GM19372 (cell line): ENCODE data around the gene SMIM21.

Experiments
- ATAC-seq: cut with Tn5 transposase; IDR thresholded peaks from one replicate; pipeline ENCODE4 v1.9.1; 2021; ENCODE audit warnings: mild to moderate bottlenecking, low read depth, moderate library complexity; ENCODE audit not compliant: unreplicated experiment

SMIM21 gene

GRCh38 chr18:75428490-75428889 is 987 bp upstream of the SMIM21 start:
- no peak for ATAC-seq

GRCh38 chr18:75422341-75422910 is 5.1 kb downstream of the SMIM21 start:
- no peak for ATAC-seq

- no peak for ATAC-seq
These were observed 5.8 kb downstream of the SMIM21 start for GRCh38 chr18:75421656-75422055.

GRCh38 chr18:75418293-75419005 is 9.1 kb downstream of the SMIM21 start:
- no peak for ATAC-seq

- no peak for ATAC-seq
These were observed 16.9 kb downstream of the SMIM21 start for GRCh38 chr18:75410611-75411010.

GRCh38 chr18:75409806-75410205 is 17.7 kb downstream of the SMIM21 start:
- ATAC-seq: no peak

- no peak for ATAC-seq
These were observed 18.7 kb downstream of the SMIM21 start for GRCh38 chr18:75408554-75409506.

GRCh38 chr18:75407468-75408437 is 19.8 kb downstream of the SMIM21 start:
- no peak for ATAC-seq

- ATAC-seq: no peak
These were observed 20.7 kb downstream of the SMIM21 start for GRCh38 chr18:75406491-75407445.

GRCh38 chr18:75405351-75405750 is 22.2 kb downstream of the SMIM21 start:
- ATAC-seq: no peak

GRCh38 chr18:75400366-75400765 is 27.1 kb downstream of the SMIM21 start:
- ATAC-seq: no peak

- ATAC-seq: no peak
These were observed 32.4 kb downstream of the SMIM21 start for GRCh38 chr18:75395137-75395536.

- ATAC-seq: no peak
These were observed 33.8 kb downstream of the SMIM21 start for GRCh38 chr18:75393721-75394120.

GRCh38 chr18:75392226-75392578 is 35.3 kb downstream of the SMIM21 start:
- no peak for ATAC-seq

GRCh38 chr18:75391279-75392225 is 36.0 kb downstream of the SMIM21 start:
- no peak for ATAC-seq

- no peak for ATAC-seq
These were observed 36.6 kb downstream of the SMIM21 start for GRCh38 chr18:75390854-75391253.

GRCh38 chr18:75384144-75384543 is 43.4 kb downstream of the SMIM21 start:
- no peak for ATAC-seq
